ENCODE data around the gene MYO5A.
"Not testable (repeated sequence)": the region's sequence is repeated elsewhere in the genome, so short reads cannot be mapped to it uniquely, and the experiment has no call there.

MYO5A gene

GRCh38 chr15:52417521-52417920, 111.2 kb downstream of the MYO5A start:
- DNase-seq: peak in 1 of 2 donors; percentile 51

GRCh38 chr15:52416566-52416965, 112.1 kb downstream of the MYO5A start:
- DNase-seq: not testable (repeated sequence)

GRCh38 chr15:52415628-52416027, 113.1 kb downstream of the MYO5A start:
- no peak for DNase-seq

- no peak for DNase-seq
Measured at GRCh38 chr15:52414936-52415335, 113.7 kb downstream of the MYO5A start.

- DNase-seq: no peak
Measured at GRCh38 chr15:52408823-52409222, 119.9 kb downstream of the MYO5A start.

GRCh38 chr15:52407374-52407773, 121.3 kb downstream of the MYO5A start:
- DNase-seq: no peak

- no peak for DNase-seq
Measured at GRCh38 chr15:52406601-52407000, 122.1 kb downstream of the MYO5A start.

GRCh38 chr15:52405856-52406255, 122.8 kb downstream of the MYO5A start:
- no peak for DNase-seq

GRCh38 chr15:52397118-52397517, 131.6 kb downstream of the MYO5A start:
- no peak for DNase-seq

- no peak for DNase-seq
Measured at GRCh38 chr15:52394118-52394517, 134.6 kb downstream of the MYO5A start.

- no peak for DNase-seq
Measured at GRCh38 chr15:52392008-52392687, 136.5 kb downstream of the MYO5A start.

- no peak for DNase-seq
Measured at GRCh38 chr15:52391069-52391468, 137.6 kb downstream of the MYO5A start.

GRCh38 chr15:52385670-52386069, 143.0 kb downstream of the MYO5A start:
- no peak for DNase-seq

GRCh38 chr15:52383100-52383588, 145.5 kb downstream of the MYO5A start:
- DNase-seq: no peak

- DNase-seq: no peak
Measured at GRCh38 chr15:52382647-52383046, 146.0 kb downstream of the MYO5A start.

GRCh38 chr15:52379395-52380106, 149.1 kb downstream of the MYO5A start:
- no peak for DNase-seq

- no peak for DNase-seq
Measured at GRCh38 chr15:52378746-52379394, 149.8 kb downstream of the MYO5A start.

- DNase-seq: peak; percentile 78 to 80
Measured at GRCh38 chr15:52370010-52370409, 158.7 kb downstream of the MYO5A start.

GRCh38 chr15:52369455-52369854, 159.2 kb downstream of the MYO5A start:
- DNase-seq: peak; percentile 41 to 63

- DNase-seq: no peak
Measured at GRCh38 chr15:52369030-52369429, 159.7 kb downstream of the MYO5A start.

- no peak for DNase-seq
Measured at GRCh38 chr15:52368402-52368801, 160.3 kb downstream of the MYO5A start.

GRCh38 chr15:52362497-52362896, 166.2 kb downstream of the MYO5A start:
- DNase-seq: peak; percentile 34 to 43

- DNase-seq: no peak
Measured at GRCh38 chr15:52361975-52362494, 166.6 kb downstream of the MYO5A start.

Measured in inflammatory macrophage (primary cell).